ENCODE results near the gene LMCD1.

The LMCD1 gene

DNA sequence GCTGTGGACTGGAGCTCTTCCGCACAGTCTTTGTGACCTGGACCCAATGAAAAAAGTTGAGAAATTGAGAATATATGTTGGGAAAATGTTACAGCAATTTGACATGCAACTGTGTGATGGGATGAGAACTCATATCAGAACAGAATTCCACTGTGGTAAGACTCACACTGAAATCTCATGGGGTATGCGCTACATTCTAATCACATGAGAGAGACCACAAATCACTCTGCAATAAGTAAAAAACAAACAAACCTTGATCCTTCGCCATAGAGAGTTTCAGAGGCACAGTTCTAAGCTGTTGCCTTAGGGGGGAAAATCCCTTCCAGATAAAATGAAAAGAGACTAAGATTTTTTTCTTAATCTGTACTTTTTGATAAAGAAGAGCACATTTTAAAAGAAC is 37.3 kb downstream of the LMCD1 start:
- peaks cover 3% of the 10 kb centered on the region for H3K27me3 ChIP-seq (ENCODE audit: insufficient read depth, poor library complexity, severe bottlenecking)
- no peak overlapping the region for H3K4me3 ChIP-seq (replicated peaks; ENCODE audit: insufficient read depth, low read length)
- DNase-seq (ENCODE audit: low read depth in 1 of 2, low spot score in 1 of 2): no peak
- TF ChIP-seq, protein P1, sequence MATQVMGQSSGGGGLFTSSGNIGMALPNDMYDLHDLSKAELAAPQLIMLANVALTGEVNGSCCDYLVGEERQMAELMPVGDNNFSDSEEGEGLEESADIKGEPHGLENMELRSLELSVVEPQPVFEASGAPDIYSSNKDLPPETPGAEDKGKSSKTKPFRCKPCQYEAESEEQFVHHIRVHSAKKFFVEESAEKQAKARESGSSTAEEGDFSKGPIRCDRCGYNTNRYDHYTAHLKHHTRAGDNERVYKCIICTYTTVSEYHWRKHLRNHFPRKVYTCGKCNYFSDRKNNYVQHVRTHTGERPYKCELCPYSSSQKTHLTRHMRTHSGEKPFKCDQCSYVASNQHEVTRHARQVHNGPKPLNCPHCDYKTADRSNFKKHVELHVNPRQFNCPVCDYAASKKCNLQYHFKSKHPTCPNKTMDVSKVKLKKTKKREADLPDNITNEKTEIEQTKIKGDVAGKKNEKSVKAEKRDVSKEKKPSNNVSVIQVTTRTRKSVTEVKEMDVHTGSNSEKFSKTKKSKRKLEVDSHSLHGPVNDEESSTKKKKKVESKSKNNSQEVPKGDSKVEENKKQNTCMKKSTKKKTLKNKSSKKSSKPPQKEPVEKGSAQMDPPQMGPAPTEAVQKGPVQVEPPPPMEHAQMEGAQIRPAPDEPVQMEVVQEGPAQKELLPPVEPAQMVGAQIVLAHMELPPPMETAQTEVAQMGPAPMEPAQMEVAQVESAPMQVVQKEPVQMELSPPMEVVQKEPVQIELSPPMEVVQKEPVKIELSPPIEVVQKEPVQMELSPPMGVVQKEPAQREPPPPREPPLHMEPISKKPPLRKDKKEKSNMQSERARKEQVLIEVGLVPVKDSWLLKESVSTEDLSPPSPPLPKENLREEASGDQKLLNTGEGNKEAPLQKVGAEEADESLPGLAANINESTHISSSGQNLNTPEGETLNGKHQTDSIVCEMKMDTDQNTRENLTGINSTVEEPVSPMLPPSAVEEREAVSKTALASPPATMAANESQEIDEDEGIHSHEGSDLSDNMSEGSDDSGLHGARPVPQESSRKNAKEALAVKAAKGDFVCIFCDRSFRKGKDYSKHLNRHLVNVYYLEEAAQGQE (IDR thresholded peaks at IDR 0.05; ENCODE audit: insufficient replicate concordance, low read depth): no peak
- no peak for TF ChIP-seq POLR2AphosphoS5 (IDR thresholded peaks at IDR 0.05; ENCODE audit: low read depth)
- TF ChIP-seq SPI1 (IDR thresholded peaks at IDR 0.05; ENCODE audit: borderline replicate concordance, low read depth): no peak
- no peak for TF ChIP-seq GABPA (IDR thresholded peaks at IDR 0.05; ENCODE audit: low read depth)
- no peak for TF ChIP-seq CTCF (IDR thresholded peaks at IDR 0.05; ENCODE audit: insufficient read depth, low read length)
- H3K27ac ChIP-seq (replicated peaks): no peak overlapping the region

DNA sequence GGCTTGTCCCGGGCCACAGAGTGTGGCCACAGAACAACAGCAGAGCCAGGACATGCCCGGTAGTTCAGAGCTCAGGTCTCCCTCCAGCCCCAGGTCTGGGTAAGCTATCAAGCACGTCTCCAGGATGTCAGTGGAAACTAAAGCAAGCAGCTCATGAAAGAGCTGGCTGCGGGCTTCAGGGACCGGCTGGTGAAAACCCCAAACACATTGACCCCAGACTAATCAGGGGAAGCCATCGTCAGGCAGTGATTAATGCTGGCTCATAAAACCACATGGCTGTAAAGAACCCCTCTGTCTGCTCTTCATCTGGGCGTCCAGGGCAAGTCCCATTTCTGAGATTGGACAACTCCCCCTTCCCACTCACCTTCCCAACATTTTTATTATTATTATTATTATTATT is 37.8 kb downstream of the LMCD1 start:
- Histone ChIP-seq H3K27ac (replicated peaks) (no peak overlapping the region), H3K4me3 (replicated peaks; ENCODE audit: insufficient read depth, low read length) (no peak overlapping the region), H3K27me3 (ENCODE audit: insufficient read depth, poor library complexity, severe bottlenecking) (no peaks in the 10 kb centered on the region)
- TF ChIP-seq SPI1 (IDR thresholded peaks at IDR 0.05; ENCODE audit: borderline replicate concordance, low read depth) (no peak), CTCF (IDR thresholded peaks at IDR 0.05; ENCODE audit: insufficient read depth, low read length) (no peak), GABPA (IDR thresholded peaks at IDR 0.05; ENCODE audit: low read depth) (no peak), POLR2AphosphoS5 (IDR thresholded peaks at IDR 0.05; ENCODE audit: low read depth) (no peak)
- TF ChIP-seq, protein P1 (IDR thresholded peaks at IDR 0.05; ENCODE audit: insufficient replicate concordance, low read depth): no peak
- DNase-seq (ENCODE audit: low read depth in 1 of 2, low spot score in 1 of 2): no peak

- TF ChIP-seq CTCF (IDR thresholded peaks at IDR 0.05; ENCODE audit: insufficient read depth, low read length): no peak
- TF ChIP-seq, protein P1 (IDR thresholded peaks at IDR 0.05; ENCODE audit: insufficient replicate concordance, low read depth): no peak
- no peak for TF ChIP-seq GABPA (IDR thresholded peaks at IDR 0.05; ENCODE audit: low read depth)
- TF ChIP-seq POLR2AphosphoS5 (IDR thresholded peaks at IDR 0.05; ENCODE audit: low read depth): no peak
- no peak for TF ChIP-seq SPI1 (IDR thresholded peaks at IDR 0.05; ENCODE audit: borderline replicate concordance, low read depth)
- no peaks in the 10 kb centered on the region for H3K27me3 ChIP-seq (ENCODE audit: insufficient read depth, poor library complexity, severe bottlenecking)
- H3K27ac ChIP-seq (replicated peaks): no peak overlapping the region
- no peak for DNase-seq (ENCODE audit: low read depth in 1 of 2, low spot score in 1 of 2)
- no peak overlapping the region for H3K4me3 ChIP-seq (replicated peaks; ENCODE audit: insufficient read depth, low read length)
These were observed 38.8 kb downstream of the LMCD1 start for GRCh38 chr3:8540456-8540855.
